ENCODE data around the gene NDRG2.

NDRG2 gene

GRCh38 chr14:21043387-21043973, 18.6 kb upstream of the NDRG2 start:
- TF ChIP-seq CTCF (IDR thresholded peaks at IDR 0.05) = no peak

GRCh38 chr14:21042918-21043317, 18.1 kb upstream of the NDRG2 start:
- TF ChIP-seq CTCF (IDR thresholded peaks at IDR 0.05) = no peak

GRCh38 chr14:21041676-21042433, 17.0 kb upstream of the NDRG2 start, which contains the start of gene RNASE7:
TSS of gene RNASE7 (plus strand) at chr14:21042362. CDS start at chr14:21042993, 631 bp downstream.
- TF ChIP-seq CTCF (IDR thresholded peaks at IDR 0.05) = no peak

GRCh38 chr14:21040370-21040925, 15.6 kb upstream of the NDRG2 start:
- no peak; the same call in 1 of the 2 replicates for TF ChIP-seq CTCF (IDR thresholded peaks at IDR 0.05)

GRCh38 chr14:21039585-21040369, 14.9 kb upstream of the NDRG2 start:
- peak; percentile 54 for TF ChIP-seq CTCF (IDR thresholded peaks at IDR 0.05)

GRCh38 chr14:21038441-21039422, 13.9 kb upstream of the NDRG2 start:
- TF ChIP-seq CTCF (IDR thresholded peaks at IDR 0.05) = no peak
